ENCODE measurements around the gene MAP2. TPM values are rescaled to one million over a fixed set of nuclear protein-coding genes. Genes with fewer than 3 reads are reported as not detected.

MAP2 gene
- total RNA-seq, 4 donors from 2014 or later: 5.1 to 16.6 (median 7.7) TPM

DNA sequence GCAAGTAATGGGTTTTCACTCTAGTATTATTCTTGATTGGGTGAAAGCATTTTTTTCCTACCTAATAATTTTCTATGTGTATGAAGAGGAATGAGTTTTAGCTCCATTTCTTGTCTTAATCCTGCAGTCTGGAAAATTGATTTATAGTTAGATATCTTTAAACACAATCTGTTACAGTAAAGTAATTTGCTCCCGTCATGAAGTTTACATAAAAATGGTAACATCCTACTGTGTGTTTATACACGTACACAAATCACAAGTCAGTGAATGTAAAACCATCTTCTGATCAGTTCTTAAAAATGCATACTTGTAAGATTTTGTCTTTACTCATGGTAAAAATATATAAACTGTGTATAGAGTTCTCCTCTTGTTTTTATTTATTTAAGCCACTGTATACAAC lies 51.1 kb downstream of the MAP2 start:
- no peak for TF ChIP-seq CTCF (IDR thresholded peaks at IDR 0.05; ENCODE audit: low read depth)

DNA sequence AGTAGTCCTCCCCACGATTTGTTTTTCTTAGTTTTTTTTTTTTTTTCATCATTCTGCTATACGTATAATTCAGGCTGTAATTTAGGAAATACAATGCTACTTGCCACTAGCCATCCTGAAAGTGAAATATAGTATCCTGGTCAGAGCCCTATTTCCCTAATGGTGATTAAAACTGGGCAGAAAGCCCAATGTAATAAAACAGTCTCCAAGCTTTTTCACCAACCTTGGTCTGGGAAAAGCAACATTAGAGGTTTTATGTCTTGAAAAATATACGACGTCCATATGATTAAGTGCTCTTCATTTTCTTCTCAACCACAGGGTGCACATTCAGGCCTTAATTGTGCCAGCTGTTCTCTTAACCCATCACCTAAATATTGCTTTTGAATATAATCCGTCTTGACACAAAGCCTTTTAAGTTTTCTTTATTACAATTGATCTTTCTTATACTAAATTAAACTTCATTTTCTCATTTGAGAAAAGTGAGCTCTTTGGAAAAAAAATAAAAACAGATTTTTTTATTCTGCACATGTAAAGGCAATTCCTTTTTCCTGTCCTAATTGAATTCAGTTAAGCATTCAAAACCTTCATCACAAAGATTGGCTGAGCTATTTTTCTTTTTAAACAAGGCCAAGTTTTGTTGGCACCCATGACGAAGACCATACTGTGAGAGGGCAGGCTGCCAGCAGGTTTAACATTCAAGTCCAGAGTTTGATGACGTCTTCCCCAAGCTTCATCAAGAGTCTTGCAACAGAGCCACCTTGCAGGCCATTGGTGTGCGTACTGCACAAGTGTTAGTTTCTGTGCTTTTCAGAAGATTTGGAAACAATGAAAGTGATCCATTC lies 52.7 kb downstream of the MAP2 start:
- TF ChIP-seq CTCF (IDR thresholded peaks at IDR 0.05; ENCODE audit: low read depth): no peak

DNA sequence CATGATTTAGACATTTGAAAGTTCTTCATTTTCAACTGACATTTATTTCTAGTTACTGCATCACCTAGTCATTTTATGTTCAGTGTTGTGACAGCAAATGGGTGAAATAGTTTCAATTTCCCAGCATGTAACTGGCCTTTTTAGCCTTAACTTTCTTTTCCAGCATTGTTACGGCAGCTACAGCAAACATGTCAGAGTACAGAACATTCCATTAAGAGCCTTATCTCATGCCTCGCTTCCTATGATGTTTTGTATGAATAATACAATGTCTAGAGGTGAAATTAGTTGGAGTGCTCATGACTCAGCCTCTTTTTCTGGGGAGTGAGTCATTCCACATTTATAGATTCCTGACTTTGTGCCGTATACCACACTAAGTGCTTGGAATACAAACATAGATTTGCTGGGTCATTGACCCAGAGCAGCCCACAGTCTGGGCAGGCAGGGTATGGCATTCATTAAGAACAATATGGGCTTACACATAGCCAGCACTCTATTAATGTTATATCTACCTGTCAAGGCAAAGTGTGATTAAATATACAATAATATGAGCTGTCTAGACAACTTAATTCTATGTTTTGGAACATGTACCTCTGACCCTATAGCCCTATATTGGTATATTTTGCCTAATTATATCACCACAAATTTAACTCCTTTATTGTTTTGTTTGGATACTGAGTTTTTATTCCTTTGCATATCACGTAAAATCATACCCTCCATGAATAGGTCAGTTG lies 72.2 kb downstream of the MAP2 start:
- TF ChIP-seq CTCF (IDR thresholded peaks at IDR 0.05; ENCODE audit: low read depth): no peak

- TF ChIP-seq CTCF (IDR thresholded peaks at IDR 0.05; ENCODE audit: low read depth): no peak
Measured at GRCh38 chr2:209496586-209496982, 72.7 kb downstream of the MAP2 start.

- no peak for TF ChIP-seq CTCF (IDR thresholded peaks at IDR 0.05; ENCODE audit: low read depth)
Measured at GRCh38 chr2:209498614-209499013, 74.8 kb downstream of the MAP2 start.

DNA sequence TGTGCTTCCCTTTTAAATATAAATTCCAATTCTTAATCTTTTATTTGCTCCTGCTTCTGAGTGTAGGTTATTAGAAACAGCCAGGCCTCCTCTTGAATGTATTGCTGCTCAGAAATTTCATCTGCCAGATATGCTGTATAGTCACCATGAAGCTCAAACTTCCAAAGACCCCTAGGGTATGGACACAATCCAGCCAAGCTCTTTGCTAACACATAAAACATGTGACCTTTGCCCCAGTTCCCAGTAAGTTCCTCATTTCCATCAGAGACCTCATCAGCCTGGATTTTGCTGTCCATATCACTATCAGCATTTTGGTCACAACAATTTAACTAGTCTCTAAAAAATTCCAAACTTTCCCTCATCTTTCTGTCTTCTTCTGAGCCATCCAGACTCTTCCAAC lies 75.2 kb downstream of the MAP2 start:
- TF ChIP-seq CTCF (IDR thresholded peaks at IDR 0.05; ENCODE audit: low read depth): no peak

- TF ChIP-seq CTCF (IDR thresholded peaks at IDR 0.05; ENCODE audit: low read depth): no peak
Measured at GRCh38 chr2:209501579-209501978, 77.7 kb downstream of the MAP2 start.

Data from subcutaneous adipose tissue (tissue), 4 donors.